Keratinocyte (primary cell): ENCODE results near the gene INSYN1.
"Not testable (repeated sequence)": the region's sequence is repeated elsewhere in the genome, so short reads cannot be mapped to it uniquely, and the experiment has no call there.

ENCODE experiments used
- CTCF ChIP-seq, 3 experiments: IDR thresholded peaks in 1 of 3; conservative IDR thresholded peaks in 1 of 3; optimal IDR thresholded peaks in 1 of 3; 2 replicates in 2 of 3; 3 replicates in 1 of 3; pipeline versions ENCODE3 to v1.5.1; 2011; ENCODE audit warnings: low read length in 3 of 3, mild to moderate bottlenecking in 3 of 3, moderate library complexity in 2 of 3, control low read depth in 1 of 3, inconsistent platforms in 1 of 3; ENCODE audit not compliant: insufficient read depth in 2 of 3; ENCODE audit errors: extremely low read depth in 1 of 3
- EZH2 ChIP-seq: IDR thresholded peaks from one replicate; pipeline ENCODE4 v1.6.1; 2012; ENCODE audit warnings: inconsistent platforms, mild to moderate bottlenecking, low read length, moderate library complexity

DNA sequence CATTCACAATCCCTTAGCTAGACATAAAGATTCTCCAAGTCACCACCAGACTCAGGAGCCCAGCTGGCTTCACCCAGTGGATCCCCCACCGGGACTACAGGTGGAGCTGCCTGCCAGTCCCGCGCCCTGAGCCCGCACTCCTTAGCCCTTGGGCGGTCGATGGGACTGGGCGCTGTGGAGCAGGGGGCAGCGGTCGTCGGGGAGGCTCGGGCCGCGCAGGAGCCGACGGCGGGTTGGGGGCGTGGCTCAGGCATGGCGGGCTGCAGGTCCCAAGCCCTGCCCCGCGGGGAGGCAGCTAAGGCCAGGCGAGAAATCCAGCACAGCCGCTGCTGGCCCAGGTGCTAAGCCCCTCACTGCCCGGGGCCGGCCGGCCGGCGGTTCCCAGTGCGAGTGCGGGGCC, 21.1 kb downstream of the INSYN1 start:
- TF ChIP-seq CTCF (optimal IDR thresholded peaks at IDR 0.05 in 1 of 3, IDR thresholded peaks at IDR 0.05 in 1 of 3, conservative IDR thresholded peaks at IDR 0.05 in 1 of 3; ENCODE audit: extremely low read depth in 1 of 3, insufficient read depth in 2 of 3, low read length in 3 of 3); EZH2: not testable (repeated sequence)
